Measurements from ENCODE around the gene TMCC1.

- no peak for TF ChIP-seq POLR2A (IDR thresholded peaks at IDR 0.05; ENCODE audit: low read length)
- TF ChIP-seq GATA1 (IDR thresholded peaks at IDR 0.05; ENCODE audit: low read depth, low read length) = no peak
These were observed 44.2 kb upstream of the TMCC1 start for GRCh38 chr3:129937717-129938116.
